GM19372 (cell line): ENCODE data around the gene TRIM37.
"Not testable (repeated sequence)": the region's sequence is repeated elsewhere in the genome, so short reads cannot be mapped to it uniquely, and the experiment has no call there.

Experiments used
- ATAC-seq: cut with Tn5 transposase; IDR thresholded peaks from one replicate; pipeline ENCODE4 v1.9.1; 2021; ENCODE audit warnings: mild to moderate bottlenecking, low read depth, moderate library complexity; ENCODE audit not compliant: unreplicated experiment

The TRIM37 gene

GRCh38 chr17:59106463-59107305 lies at the start of gene TRIM37:
Gene TRIM37, minus strand, starts transcription at chr17:59106880. Its CDS starts 419 bp downstream, at chr17:59106461.
- ATAC-seq, result peak; percentile 96

GRCh38 chr17:59155439-59156177 lies 48.9 kb upstream of the TRIM37 start, which contains the start of gene PRR11:
Gene PRR11, plus strand, starts transcription at chr17:59155746. Its CDS starts 14,007 bp downstream, at chr17:59169753.
- ATAC-seq, result peak; percentile 87

GRCh38 chr17:59154721-59155438 lies 48.2 kb upstream of the TRIM37 start, which contains the start of gene SKA2:
Gene SKA2, minus strand, starts transcription at chr17:59155186. Its CDS starts 23 bp downstream, at chr17:59155163.
- peak; percentile 74 for ATAC-seq

GRCh38 chr17:59154292-59154720 lies 47.6 kb upstream of the TRIM37 start:
- ATAC-seq, result no peak

GRCh38 chr17:59152925-59153324 lies 46.2 kb upstream of the TRIM37 start:
- no peak for ATAC-seq

- no peak for ATAC-seq
These were observed 44.9 kb upstream of the TRIM37 start for GRCh38 chr17:59151591-59151990.

- ATAC-seq, result no peak
These were observed 44.3 kb upstream of the TRIM37 start for GRCh38 chr17:59151006-59151405.

GRCh38 chr17:59149841-59150511 lies 43.3 kb upstream of the TRIM37 start:
- ATAC-seq, result no peak

GRCh38 chr17:59149051-59149450 lies 42.4 kb upstream of the TRIM37 start:
- no peak for ATAC-seq

GRCh38 chr17:59145571-59146096 lies 39.0 kb upstream of the TRIM37 start:
- ATAC-seq, result no peak

GRCh38 chr17:59141860-59142259 lies 35.2 kb upstream of the TRIM37 start:
- no peak for ATAC-seq

GRCh38 chr17:59139939-59140338 lies 33.3 kb upstream of the TRIM37 start:
- ATAC-seq, result no peak

- ATAC-seq, result not testable (repeated sequence)
These were observed 31.7 kb upstream of the TRIM37 start for GRCh38 chr17:59138339-59138738.

- ATAC-seq, result no peak
These were observed 24.5 kb upstream of the TRIM37 start for GRCh38 chr17:59131131-59131530.

GRCh38 chr17:59129814-59130213 lies 23.1 kb upstream of the TRIM37 start:
- no peak for ATAC-seq

- no peak for ATAC-seq
These were observed 20.2 kb upstream of the TRIM37 start for GRCh38 chr17:59126809-59127417.

- no peak for ATAC-seq
These were observed 18.0 kb upstream of the TRIM37 start for GRCh38 chr17:59124665-59125064.

GRCh38 chr17:59121901-59122480 lies 15.3 kb upstream of the TRIM37 start:
- ATAC-seq, result no peak

- ATAC-seq, result no peak
These were observed 8.8 kb upstream of the TRIM37 start for GRCh38 chr17:59115474-59115873.
